Measurements from ENCODE around the gene P2RY11. TPM values are rescaled to one million over a fixed set of nuclear protein-coding genes. Genes with fewer than 3 reads are reported as not detected.

The P2RY11 gene
- polyA plus RNA-seq, 3 donors: 3.6 to 10.7 (median 4.3) TPM

DNA sequence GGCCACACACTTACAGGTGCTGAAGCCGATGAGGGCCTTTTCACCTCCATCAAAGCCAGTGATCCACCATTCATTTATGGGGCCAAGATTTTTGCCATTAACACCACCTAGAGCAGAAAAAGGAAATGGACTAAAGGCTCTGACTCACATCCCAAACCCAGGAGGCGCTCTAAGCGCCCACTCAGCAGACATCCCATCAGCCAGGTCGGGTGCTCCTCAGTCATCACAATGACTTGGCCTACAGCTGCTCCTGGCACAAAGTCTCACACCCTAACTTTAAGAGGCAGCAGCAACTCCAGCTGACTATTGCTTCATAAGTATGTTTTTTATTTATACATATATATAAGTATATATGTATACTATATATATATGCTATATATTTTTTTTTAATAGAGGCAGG lies 44.3 kb downstream of the P2RY11 start:
- no peak overlapping the region for H3K27ac ChIP-seq (ENCODE audit: low read depth, low read length)
- WGBS, 3 donors: 90 to 93% (median 92%) methylated on average over 4 of the region's 4 CpGs

DNA sequence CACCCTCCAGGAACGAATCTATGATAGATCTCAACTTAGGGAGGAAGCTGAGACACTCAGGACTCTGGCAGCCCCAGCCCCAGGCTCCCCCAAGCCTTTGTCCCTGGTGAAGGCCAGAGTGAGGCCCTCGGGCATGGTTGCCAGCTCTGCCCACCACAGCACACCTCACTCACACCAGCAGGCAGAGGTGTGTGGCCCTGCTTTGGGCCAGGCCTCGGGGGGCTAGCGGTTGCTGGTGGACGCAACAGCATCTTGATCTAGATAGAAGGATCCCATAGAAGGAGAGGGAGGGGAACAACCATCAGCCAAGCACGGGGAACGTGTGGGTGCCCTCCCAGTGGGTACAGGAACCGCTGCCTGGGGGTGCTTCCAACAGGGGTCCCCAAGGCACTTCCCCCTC lies 46.6 kb downstream of the P2RY11 start:
- whole genome bisulfite sequencing, 3 donors: 91 to 92% (median 92%) methylated on average over 8 of the region's 8 CpGs
- no peak overlapping the region for H3K27ac ChIP-seq (ENCODE audit: low read depth, low read length)

DNA sequence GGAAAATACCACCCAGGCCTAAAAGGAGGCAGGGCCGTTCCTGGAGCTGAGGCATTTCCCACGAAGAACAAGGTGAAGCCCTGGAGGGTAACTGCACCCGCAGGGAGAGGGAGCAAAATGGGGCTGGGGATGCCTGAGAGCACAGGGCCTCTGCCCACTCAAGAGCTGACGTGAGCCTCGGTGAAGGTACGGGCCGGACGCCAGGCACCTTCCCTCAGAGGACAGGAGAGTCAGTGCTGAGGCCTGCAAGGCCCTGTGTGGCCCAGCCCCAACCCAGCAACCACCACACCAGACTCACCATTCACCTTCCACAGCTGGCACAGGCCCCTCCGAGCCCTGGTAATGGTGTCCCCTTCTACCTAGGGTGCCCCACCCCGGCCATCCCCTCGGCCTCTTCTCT lies 47.0 kb downstream of the P2RY11 start:
- WGBS, 3 donors: 94 to 99% (median 96%) methylated on average over 7 to 11 of the region's 11 CpGs
- H3K27ac ChIP-seq (ENCODE audit: low read depth, low read length): no peak overlapping the region

DNA sequence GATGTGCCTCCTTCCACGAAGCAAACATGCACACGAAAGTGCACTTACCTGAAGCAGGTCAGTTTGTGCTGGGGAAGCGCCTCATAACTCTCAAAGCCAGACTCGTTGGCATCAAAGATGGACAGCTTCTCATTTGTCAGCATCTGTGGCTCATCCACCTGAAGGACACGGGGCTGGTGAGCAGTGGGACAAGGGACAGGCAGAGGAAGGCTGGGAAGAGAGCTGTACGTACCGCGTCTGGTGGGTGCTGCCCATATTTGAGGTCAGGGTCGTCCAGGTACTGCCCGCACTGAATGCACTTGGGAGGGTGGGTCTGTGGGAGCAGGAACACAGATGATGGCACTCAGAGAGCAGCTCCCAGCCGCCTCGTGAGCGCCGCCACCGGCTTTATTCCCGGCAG lies 48.1 kb downstream of the P2RY11 start:
- WGBS, 3 donors: 91 to 96% (median 95%) methylated on average over 16 of the region's 16 CpGs

DNA sequence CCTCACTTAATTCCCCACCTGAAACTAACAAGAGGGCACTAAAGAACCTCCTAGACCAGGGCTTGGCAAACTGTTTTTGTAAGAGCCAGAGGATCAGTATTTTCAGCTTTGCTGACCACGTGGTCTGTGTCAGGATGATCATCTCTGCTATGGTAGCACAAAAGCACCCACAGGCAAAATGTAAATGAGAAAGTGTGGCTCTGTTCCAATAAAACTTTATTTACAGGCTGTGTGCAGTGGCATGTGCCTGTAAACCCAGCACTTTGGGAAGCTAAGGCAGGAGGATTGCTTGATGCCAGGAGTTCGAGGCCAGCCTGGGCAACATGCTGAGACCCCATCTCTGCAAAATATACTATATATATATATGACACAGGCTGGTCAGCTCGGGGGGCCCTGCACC lies 52.0 kb downstream of the P2RY11 start:
- WGBS, 3 donors: 90 to 100% (median 96%) methylated on average over 3 of the region's 3 CpGs
- H3K27ac ChIP-seq (ENCODE audit: low read depth, low read length): no peak overlapping the region

More for the DNA sequence above, 48.1 kb downstream of the P2RY11 start:
- H3K27ac ChIP-seq (ENCODE audit: low read depth, low read length): no peak overlapping the region

Other genes starting within 250 kb of the P2RY11 start
- 10 to 100 TPM in 2 of 3 donors, 1 to 10 TPM in 1; 8.7 to 61.4 (median 17.2) TPM for gene OLFM2, start 175.2 kb upstream of the P2RY11 start, polyA plus RNA-seq
- gene COL5A3, start 101.2 kb upstream of the P2RY11 start, polyA plus RNA-seq: 10 to 100 TPM; 12.9 to 62.2 (median 43.2) TPM
- under 1 TPM in 1 of 3 donors, not detected in 2; 0.12 TPM for gene RDH8, start 98.2 kb upstream of the P2RY11 start, polyA plus RNA-seq
- 10 to 100 TPM; 17.2 to 27.4 (median 22.2) TPM for gene SHFL, start 25.4 kb upstream of the P2RY11 start, polyA plus RNA-seq
- 1 to 10 TPM in 1 of 3 donors, under 1 TPM in 2; 0.22 to 1.0 (median 0.43) TPM for gene ANGPTL6, start 9.0 kb upstream of the P2RY11 start, polyA plus RNA-seq
- gene PPAN, start 5.3 kb upstream of the P2RY11 start, polyA plus RNA-seq: 10 to 100 TPM; 21.7 to 59.1 (median 37.2) TPM
- 100 to 1,000 TPM; 193 to 249 (median 243) TPM for gene EIF3G, start 8.2 kb downstream of the P2RY11 start, polyA plus RNA-seq
- 10 to 100 TPM in 2 of 3 donors, 1 to 10 TPM in 1; 8.3 to 41.1 (median 27.0) TPM for gene DNMT1, start 83.3 kb downstream of the P2RY11 start, polyA plus RNA-seq
- gene S1PR2, start 119.6 kb downstream of the P2RY11 start, polyA plus RNA-seq: 10 to 100 TPM in 1 of 3 donors, 1 to 10 TPM in 2; 1.2 to 15.2 (median 4.0) TPM
- 10 to 100 TPM; 33.4 to 85.7 (median 40.5) TPM for gene MRPL4, start 140.5 kb downstream of the P2RY11 start, polyA plus RNA-seq
- 100 to 1,000 TPM in 1 of 3 donors, 10 to 100 TPM in 1, 1 to 10 TPM in 1; 5.6 to 134 (median 26.0) TPM for gene ICAM1, start 159.4 kb downstream of the P2RY11 start, polyA plus RNA-seq
- gene ICAM4, start 175.3 kb downstream of the P2RY11 start, polyA plus RNA-seq: 1 to 10 TPM in 2 of 3 donors, under 1 TPM in 1; 0.06 to 2.5 (median 2.5) TPM
- under 1 TPM; 0.20 to 0.55 (median 0.22) TPM for gene ICAM5, start 178.3 kb downstream of the P2RY11 start, polyA plus RNA-seq
- gene ZGLP1, start 198.1 kb downstream of the P2RY11 start, polyA plus RNA-seq: 1 to 10 TPM; 2.2 to 5.3 (median 2.2) TPM
- 10 to 100 TPM; 13.0 to 22.5 (median 19.1) TPM for gene FDX2, start 204.3 kb downstream of the P2RY11 start, polyA plus RNA-seq
- gene RAVER1, start 221.8 kb downstream of the P2RY11 start, polyA plus RNA-seq: 10 to 100 TPM in 1 of 3 donors, 1 to 10 TPM in 2; 7.4 to 15.5 (median 8.7) TPM
- gene ICAM3, start 227.9 kb downstream of the P2RY11 start, polyA plus RNA-seq: 10 to 100 TPM; 19.6 to 44.3 (median 26.0) TPM